Neuronal stem cell (in vitro differentiated cells): ENCODE measurements around the gene RDH5.

ENCODE experiments used
- DNase-seq: peaks from one replicate; pipeline ENCODE4 v3.0.0-alpha.2; 2013; ENCODE audit warnings: low spot score
- H2AFZ ChIP-seq: one replicate; pipeline ENCODE4 v1.6.1; 2013; ENCODE audit warnings: mild to moderate bottlenecking, low read length, inconsistent platforms
- H2AK5ac ChIP-seq: 2 replicates; pipeline ENCODE4 v1.6.1; 2013; ENCODE audit warnings: low read depth, mild to moderate bottlenecking, inconsistent platforms, low read length, moderate library complexity, mixed read lengths
- H2BK120ac ChIP-seq: 2 replicates; pipeline ENCODE4 v1.6.1; 2013; ENCODE audit warnings: low read depth, mild to moderate bottlenecking, inconsistent platforms, low read length, moderate library complexity, mixed read lengths
- H2BK12ac ChIP-seq: one replicate; pipeline ENCODE4 v1.6.1; 2013; ENCODE audit warnings: low read length, inconsistent platforms
- H2BK15ac ChIP-seq: 2 replicates; pipeline ENCODE4 v1.6.1; 2013; ENCODE audit warnings: mild to moderate bottlenecking, low read length, inconsistent platforms, mixed read lengths
- H2BK5ac ChIP-seq: one replicate; pipeline ENCODE4 v1.6.1; 2013; ENCODE audit warnings: inconsistent platforms, mild to moderate bottlenecking, low read length, moderate library complexity
- H3K14ac ChIP-seq: one replicate; pipeline ENCODE4 v1.6.1; 2013; ENCODE audit warnings: low read length, inconsistent platforms
- H3K18ac ChIP-seq: 2 replicates; pipeline ENCODE4 v1.6.1; 2013; ENCODE audit warnings: low read length, inconsistent platforms
- H3K23ac ChIP-seq: 2 replicates; pipeline ENCODE4 v1.6.1; 2013; ENCODE audit warnings: low read depth, mild to moderate bottlenecking, mixed read lengths, low read length, inconsistent platforms; ENCODE audit not compliant: poor library complexity
- H3K27ac ChIP-seq: replicated peaks from 3 replicates; pipeline ENCODE4 v1.5.1; 2013; ENCODE audit warnings: low read length, inconsistent platforms
- H3K27me3 ChIP-seq, 3 experiments: 2 replicates each; pipeline ENCODE4 v1.6.1; 2013; ENCODE audit warnings: low read length in 3 of 3, mild to moderate bottlenecking in 2 of 3, inconsistent platforms in 1 of 3, low read depth in 1 of 3, mixed read lengths in 1 of 3, moderate library complexity in 1 of 3; ENCODE audit not compliant: control insufficient read depth in 3 of 3, insufficient read depth in 3 of 3
- H3K36me3 ChIP-seq, 2 donors: replicated peaks in 1 of 2; 2 replicates each; pipeline ENCODE4 v1.6.1; 2013; ENCODE audit warnings: low read length in 2 of 2; ENCODE audit not compliant: control insufficient read depth in 2 of 2, insufficient read depth in 2 of 2
- H3K4ac ChIP-seq: 2 replicates; pipeline ENCODE4 v1.6.1; 2013; ENCODE audit warnings: inconsistent platforms, mild to moderate bottlenecking, low read length, moderate library complexity
- H3K4me1 ChIP-seq, 2 donors: 1 replicate in 1 of 2; 2 replicates in 1 of 2; pipeline ENCODE4 v1.6.1; 2013; ENCODE audit warnings: low read length in 2 of 2, low read depth in 1 of 2; ENCODE audit not compliant: control insufficient read depth in 2 of 2, insufficient read depth in 1 of 2
- H3K4me2 ChIP-seq: one replicate; pipeline ENCODE4 v1.6.1; 2013; ENCODE audit warnings: mild to moderate bottlenecking, low read length, inconsistent platforms; ENCODE audit not compliant: insufficient read depth, poor library complexity, severe bottlenecking
- H3K4me3 ChIP-seq, 2 donors: 2 replicates each; pipeline ENCODE4 v1.5.1; 2013; ENCODE audit warnings: low read length in 2 of 2, mild to moderate bottlenecking in 2 of 2, inconsistent platforms in 1 of 2, moderate library complexity in 1 of 2
- H3K79me1 ChIP-seq: one replicate; pipeline ENCODE4 v1.6.1; 2013; ENCODE audit warnings: low read depth, mild to moderate bottlenecking, inconsistent platforms, low read length, moderate library complexity
- H3K9ac ChIP-seq: one replicate; pipeline ENCODE4 v1.6.1; 2013; ENCODE audit warnings: mild to moderate bottlenecking, low read depth, low read length, inconsistent platforms; ENCODE audit not compliant: poor library complexity
- H3K9me3 ChIP-seq, 2 donors: replicated peaks in 1 of 2; 2 replicates each; pipeline versions ENCODE3 to v1.6.1; 2013; ENCODE audit warnings: low read length in 2 of 2, mild to moderate bottlenecking in 2 of 2, inconsistent platforms in 1 of 2, low read depth in 1 of 2, mixed read lengths in 1 of 2, moderate library complexity in 1 of 2; ENCODE audit not compliant: control insufficient read depth in 2 of 2, insufficient read depth in 1 of 2
- H4K8ac ChIP-seq: one replicate; pipeline ENCODE4 v1.6.1; 2013; ENCODE audit warnings: low read depth, mild to moderate bottlenecking, inconsistent platforms, low read length, moderate library complexity
- H4K91ac ChIP-seq: one replicate; pipeline ENCODE4 v1.6.1; 2013; ENCODE audit warnings: low read length, low read depth, mild to moderate bottlenecking, inconsistent platforms; ENCODE audit not compliant: poor library complexity
- WGBS, 2 donors: extraction: QIAGEN DNeasy Blood & Tissue Kit; methylation state at CpG; one replicate each; pipeline ENCODE4 v1.1.7; 2013; ENCODE audit warnings: missing lambda C conversion rate in 2 of 2, mixed read lengths in 1 of 2; ENCODE audit not compliant: insufficient read length in 2 of 2, insufficient replicate concordance in 1 of 2; ENCODE audit errors: extremely low coverage in 2 of 2; 5-methylcytosine and 5-hydroxymethylcytosine counted together

RDH5 gene

GRCh38 chr12:55696141-55696540 lies 24.1 kb upstream of the RDH5 start:
- Histone ChIP-seq H3K9ac (no peak overlapping the region), H3K23ac (no peak overlapping the region), H4K8ac (no peak overlapping the region), H3K4me1 (no peaks in the 10 kb centered on the region), H3K18ac (no peak overlapping the region), H3K9me3 (no peaks in the 10 kb centered on the region), H3K27ac (no peak overlapping the region), H3K36me3 (peaks cover 18 to 45% of the 10 kb centered on the region in 2 donors), H3K4me2 (no peak overlapping the region), H3K14ac (no peak overlapping the region), H3K79me1 (peaks cover 2% of the 10 kb centered on the region), H2BK5ac (no peak overlapping the region), H2BK15ac (no peak overlapping the region), H4K91ac (no peak overlapping the region), H2AK5ac (no peak overlapping the region), H3K27me3 (no peaks in the 10 kb centered on the region), H2AFZ (no peak overlapping the region), H3K4ac (no peak overlapping the region), H2BK120ac (no peak overlapping the region), H2BK12ac (no peak overlapping the region), H3K4me3 (no peak overlapping the region)
- DNase-seq = no peak
- WGBS, 2 donors = no CpG with 5 or more reads among the region's 6 CpGs

GRCh38 chr12:55696796-55697462 lies 23.3 kb upstream of the RDH5 start:
- no peak overlapping the region for H3K18ac ChIP-seq
- no peak overlapping the region for H2BK5ac ChIP-seq
- H3K36me3 ChIP-seq = peaks cover 14 to 44% of the 10 kb centered on the region in 2 donors
- no peak overlapping the region for H4K91ac ChIP-seq
- H3K9me3 ChIP-seq = no peaks in the 10 kb centered on the region
- H4K8ac ChIP-seq = no peak overlapping the region
- H2BK120ac ChIP-seq = no peak overlapping the region
- H3K4ac ChIP-seq = no peak overlapping the region
- no peak for DNase-seq
- H3K27ac ChIP-seq = no peak overlapping the region
- no peak overlapping the region for H2BK15ac ChIP-seq
- H3K14ac ChIP-seq = no peak overlapping the region
- H3K27me3 ChIP-seq = no peaks in the 10 kb centered on the region
- H3K4me1 ChIP-seq = no peaks in the 10 kb centered on the region
- WGBS, 2 donors = no CpG with 5 or more reads among the region's 19 CpGs
- no peak overlapping the region for H2AK5ac ChIP-seq
- H2AFZ ChIP-seq = no peak overlapping the region
- H3K9ac ChIP-seq = no peak overlapping the region
- H3K23ac ChIP-seq = no peak overlapping the region
- peaks cover 2% of the 10 kb centered on the region for H3K79me1 ChIP-seq
- H3K4me2 ChIP-seq = no peak overlapping the region
- no peak overlapping the region for H3K4me3 ChIP-seq
- no peak overlapping the region for H2BK12ac ChIP-seq

GRCh38 chr12:55697686-55698085 lies 22.5 kb upstream of the RDH5 start:
- Histone ChIP-seq H2BK120ac (no peak overlapping the region), H2BK15ac (no peak overlapping the region), H3K27me3 (no peaks in the 10 kb centered on the region), H3K27ac (no peak overlapping the region), H2BK12ac (no peak overlapping the region), H3K4me1 (no peaks in the 10 kb centered on the region), H3K4me2 (no peak overlapping the region), H2AK5ac (no peak overlapping the region), H3K36me3 (peaks cover 14 to 42% of the 10 kb centered on the region in 2 donors), H3K4me3 (no peak overlapping the region), H3K14ac (no peak overlapping the region), H3K9me3 (no peaks in the 10 kb centered on the region), H4K8ac (no peak overlapping the region), H3K4ac (no peak overlapping the region), H3K79me1 (peaks cover 3% of the 10 kb centered on the region), H2BK5ac (no peak overlapping the region), H2AFZ (no peak overlapping the region), H3K18ac (no peak overlapping the region), H3K23ac (no peak overlapping the region), H3K9ac (no peak overlapping the region), H4K91ac (no peak overlapping the region)
- no peak for DNase-seq
- WGBS, 2 donors = no CpG with 5 or more reads among the region's 7 CpGs

GRCh38 chr12:55698241-55698955 lies 21.8 kb upstream of the RDH5 start:
- no peak overlapping the region for H2AK5ac ChIP-seq

More at GRCh38 chr12:55698241-55698955, 21.8 kb upstream of the RDH5 start:
- Histone ChIP-seq H3K18ac (peak overlapping the region; percentile 29), H2BK120ac (no peak overlapping the region), H3K4me2 (no peak overlapping the region), H4K91ac (no peak overlapping the region), H4K8ac (no peak overlapping the region), H3K4me1 (no peaks in the 10 kb centered on the region), H2BK5ac (no peak overlapping the region), H3K9me3 (no peaks in the 10 kb centered on the region), H3K14ac (no peak overlapping the region), H2AFZ (no peak overlapping the region), H3K4me3 (no peak overlapping the region), H3K4ac (no peak overlapping the region), H3K79me1 (peaks cover 3% of the 10 kb centered on the region), H3K36me3 (peaks cover 14 to 40% of the 10 kb centered on the region in 2 donors), H3K27ac (no peak overlapping the region), H3K9ac (peak overlapping the region; percentile 13), H2BK12ac (no peak overlapping the region), H3K23ac (no peak overlapping the region), H2BK15ac (no peak overlapping the region), H3K27me3 (no peaks in the 10 kb centered on the region)
- DNase-seq = no peak
- WGBS, 2 donors = no CpG with 5 or more reads among the region's 16 CpGs
